Posterior vena cava (tissue), 2 donors: ENCODE measurements around the gene DOCK6. TPM values are rescaled to one million over a fixed set of nuclear protein-coding genes. Genes with fewer than 3 reads are reported as not detected.
"Not testable (repeated sequence)": the region's sequence is repeated elsewhere in the genome, so short reads cannot be mapped to it uniquely, and the experiment has no call there.

Experiments used
- DNase-seq: peaks from one replicate; pipeline ENCODE4 v3.0.0-alpha.2; 2020; ENCODE audit warnings: low spot score
- intact Hi-C, 2 donors: fragments of 100-400 bp; cut with DNase I; formaldehyde crosslinking; loops; one replicate each; pipeline versions ENCODE4 v1.14.1 to v1.14.2; 2022 to 2023
- total RNA-seq, 2 donors: library from RNA; stranded (reverse); fragmentation: NEBNext Ultra II Directional; extraction: Animal tissue kit (Norgen Biotek cat#: 25700); gene quantifications; one replicate each; pipeline ENCODE4 v1.2.1, GENCODE V29; 2021
- donor health status: DM: yes; HTN: yes; CAD: no.
- donor health status: DM: yes; HTN: yes; CAD: no.

Gene DOCK6
- total RNA-seq, 2 donors from 2014 or later: 50.0 to 73.2 TPM

GRCh38 chr19:11192957-11193939 lies 69.1 kb downstream of the DOCK6 start:
- no peak for DNase-seq
- intact Hi-C loops: no loop called here

DNA sequence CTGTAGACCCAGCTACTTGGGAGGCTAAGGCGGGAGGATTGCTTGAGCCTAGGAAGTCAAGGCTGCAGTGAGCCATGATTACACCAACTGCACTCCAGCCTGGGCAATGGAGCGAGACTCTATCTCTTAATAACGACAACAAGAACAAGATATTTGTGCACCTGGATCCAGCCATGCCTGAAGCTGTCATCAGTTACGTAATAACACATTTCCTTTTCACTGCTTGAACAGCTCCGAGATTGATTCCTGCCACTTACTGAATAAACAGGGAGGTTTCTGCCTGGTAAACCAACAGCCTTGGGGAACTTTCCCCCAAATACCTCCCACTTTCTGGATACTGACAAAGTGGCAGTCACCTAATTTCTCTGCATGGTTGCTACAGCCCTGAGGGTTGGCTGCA lies 70.4 kb downstream of the DOCK6 start:
- DNase-seq: no peak
- intact Hi-C loops: no loop called here

GRCh38 chr19:11191273-11191755 lies 71.0 kb downstream of the DOCK6 start:
- intact Hi-C loops: no loop called here
- peak; percentile 94 for DNase-seq

GRCh38 chr19:11190501-11190900 lies 71.8 kb downstream of the DOCK6 start:
- DNase-seq: no peak

GRCh38 chr19:11187441-11187840 lies 74.9 kb downstream of the DOCK6 start:
- no peak for DNase-seq
- intact Hi-C loops: no loop called here

More at GRCh38 chr19:11190501-11190900, 71.8 kb downstream of the DOCK6 start:
- intact Hi-C loops: no loop called here

- DNase-seq: no peak
- intact Hi-C loops: no loop called here
Observed at GRCh38 chr19:11182994-11183393, 79.3 kb downstream of the DOCK6 start.

GRCh38 chr19:11181488-11181887 lies 80.8 kb downstream of the DOCK6 start:
- DNase-seq: no peak
- intact Hi-C loops: no loop called here

GRCh38 chr19:11180975-11181374 lies 81.3 kb downstream of the DOCK6 start:
- DNase-seq, intact Hi-C loops: not testable (repeated sequence)

GRCh38 chr19:11180346-11180745 lies 82.0 kb downstream of the DOCK6 start:
- intact Hi-C loops: no loop called here
- no peak for DNase-seq

- no peak for DNase-seq
- intact Hi-C loops: no loop called here
Observed at GRCh38 chr19:11179716-11180297, 82.5 kb downstream of the DOCK6 start.

- intact Hi-C loops, DNase-seq: not testable (repeated sequence)
Observed at GRCh38 chr19:11179145-11179465, 83.2 kb downstream of the DOCK6 start.

DNA sequence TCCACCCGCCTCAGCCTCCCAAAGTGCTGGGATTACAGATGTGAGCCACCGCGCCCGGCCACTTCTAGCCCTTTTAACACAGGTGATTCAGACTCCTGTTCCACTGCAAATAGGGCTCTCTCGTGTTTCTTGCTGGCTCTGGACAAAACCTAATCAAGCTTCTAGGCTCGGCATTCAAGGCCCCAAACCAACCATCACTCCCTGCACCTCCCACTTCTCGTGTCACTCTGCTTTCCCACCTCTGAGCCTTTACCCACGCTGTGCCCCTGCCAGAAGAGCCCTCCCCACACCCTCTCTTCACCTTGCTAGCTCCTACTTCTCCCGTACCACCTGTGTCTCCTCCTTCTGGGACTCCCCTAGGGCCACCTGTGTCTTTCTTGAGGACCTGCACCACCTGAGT lies 84.7 kb downstream of the DOCK6 start:
- DNase-seq: no peak
- intact Hi-C loops: no loop called here

GRCh38 chr19:11176466-11177193 lies 85.7 kb downstream of the DOCK6 start:
- intact Hi-C loops: no loop called here
- no peak for DNase-seq

DNA sequence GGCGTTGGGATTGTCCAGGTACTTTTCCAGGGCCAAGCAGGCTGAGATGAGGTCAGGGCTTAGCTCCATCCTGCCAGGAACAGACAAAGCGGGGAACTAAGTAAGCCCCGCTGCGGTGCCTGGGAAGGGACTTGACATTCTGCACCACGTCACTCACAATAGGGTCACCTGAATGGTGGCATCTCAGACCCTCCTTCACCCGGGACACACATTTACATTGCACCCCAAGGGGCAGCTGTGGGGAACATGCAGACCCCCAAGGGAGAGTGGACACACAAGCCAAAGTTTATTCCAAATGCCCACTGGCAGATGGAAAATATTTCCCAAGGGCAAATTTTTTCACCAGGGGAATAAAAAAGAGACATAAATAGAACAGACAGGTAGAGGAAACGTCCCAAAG lies 86.4 kb downstream of the DOCK6 start:
- no peak for DNase-seq
- intact Hi-C loops: no loop called here

DNA sequence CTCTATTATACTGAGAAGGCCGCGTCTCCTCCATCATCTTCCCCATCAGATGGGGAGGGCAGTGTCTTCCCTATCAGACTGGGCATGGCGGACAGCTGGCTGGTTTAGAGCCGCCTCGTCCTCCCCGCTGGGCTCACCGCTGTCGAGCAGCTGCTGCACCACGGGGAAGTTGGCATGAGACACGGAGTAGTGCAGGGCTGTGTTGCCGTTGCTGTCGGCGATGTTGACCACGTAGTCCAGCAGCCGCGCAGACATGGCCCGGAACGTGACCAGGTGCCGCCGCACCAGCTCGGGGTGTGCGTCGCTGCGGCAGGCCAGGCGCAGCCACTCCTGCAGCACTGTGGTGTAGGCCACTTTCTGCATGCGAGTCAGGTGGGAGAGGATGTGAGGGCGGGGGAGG lies 88.0 kb downstream of the DOCK6 start:
- intact Hi-C loops: loop anchor here in 1 of 2 donors (5.0 kb wide), 1 partner anchor 1328 kb away; no protein-coding TSS in a partner anchor
- no peak for DNase-seq

DNA sequence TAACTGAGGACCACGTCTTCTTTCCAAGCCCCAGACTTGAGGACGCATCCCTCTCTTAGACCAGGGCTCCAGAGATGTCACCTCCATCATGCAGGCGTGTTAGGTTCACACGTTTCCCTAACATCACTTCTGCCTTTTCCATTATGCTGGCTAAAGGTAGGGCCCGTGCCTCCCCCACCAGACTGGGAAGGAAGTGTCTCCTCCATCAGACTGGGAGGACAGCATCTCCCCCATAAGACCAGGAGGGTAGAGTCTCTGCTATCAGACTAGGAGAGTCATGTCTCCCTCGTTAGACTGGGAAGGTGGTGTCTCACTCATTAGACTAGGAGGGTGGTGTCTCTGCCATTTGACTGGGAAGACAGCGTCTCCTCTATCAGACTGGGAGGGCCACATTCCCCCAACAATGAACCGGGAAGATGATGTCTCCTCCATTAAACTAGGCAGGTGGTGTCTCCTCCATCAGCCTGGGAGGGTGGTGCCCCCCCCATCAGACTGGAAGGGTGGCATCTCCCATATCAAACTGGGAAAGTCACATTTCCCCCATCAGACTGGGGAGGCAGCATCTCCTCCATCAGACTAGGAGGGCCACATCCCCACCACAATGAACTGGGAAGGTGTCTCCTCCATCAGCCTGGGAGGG lies 88.7 kb downstream of the DOCK6 start:
- DNase-seq: no peak
- intact Hi-C loops: loop anchor here in 1 of 2 donors (5.0 kb wide), 1 partner anchor 1329 kb away; no protein-coding TSS in a partner anchor

DNA sequence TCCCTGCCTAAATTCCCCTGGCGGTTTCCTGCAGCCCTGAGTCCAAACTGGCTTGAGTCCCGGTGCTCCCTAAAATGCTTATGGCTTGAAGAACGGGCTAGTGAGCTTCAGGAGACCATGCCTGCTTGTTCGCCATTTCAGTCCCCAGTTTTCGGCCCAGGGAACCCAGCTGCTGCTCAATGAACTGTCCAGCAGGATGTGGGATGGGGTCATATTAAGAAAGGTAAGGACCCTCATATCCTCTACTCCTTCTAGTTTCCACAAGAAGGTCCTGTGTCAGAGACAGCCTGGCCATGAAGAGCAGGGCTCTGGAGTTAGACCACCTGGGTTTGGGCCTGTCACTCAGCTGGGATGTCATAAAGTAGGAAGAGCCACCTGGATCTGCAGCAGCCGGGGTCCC lies 89.7 kb downstream of the DOCK6 start:
- DNase-seq: no peak
- intact Hi-C loops: loop anchor here in 1 of 2 donors (5.0 kb wide), 1 partner anchor 1330 kb away; no protein-coding TSS in a partner anchor

GRCh38 chr19:11171144-11171543 lies 91.2 kb downstream of the DOCK6 start:
- intact Hi-C loops: loop anchor here in 1 of 2 donors (5.0 kb wide), 1 partner anchor 1331 kb away; no protein-coding TSS in a partner anchor
- no peak for DNase-seq
